Measurements from ENCODE around the gene LAMA2. TPM values are rescaled to one million over a fixed set of nuclear protein-coding genes. Genes with fewer than 3 reads are reported as not detected.

The LAMA2 gene
- total RNA-seq, 4 donors from 2014 or later = 61.5 to 154 (median 103) TPM

DNA sequence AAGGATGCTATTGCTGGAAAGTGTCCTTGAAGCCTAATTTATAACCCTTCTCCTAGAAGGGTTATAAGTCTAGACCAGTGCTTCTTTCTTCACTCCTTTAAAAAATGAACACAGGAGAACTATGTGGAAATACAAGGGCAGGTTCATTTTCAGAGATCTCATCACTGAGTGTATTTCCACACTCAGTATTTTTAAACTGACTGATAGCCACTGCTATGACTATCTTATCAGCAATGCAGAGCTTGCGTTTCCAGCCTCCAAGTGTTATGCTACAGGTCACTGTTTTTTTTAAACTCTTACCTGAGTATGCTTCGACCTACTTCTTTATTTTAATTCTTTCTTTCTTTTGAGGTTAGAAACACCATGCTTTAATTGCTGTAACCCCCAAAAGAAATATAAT lies 508.0 kb downstream of the LAMA2 start:
- DNase-seq = no peak
- Histone ChIP-seq H3K9me3 (no peaks in the 10 kb centered on the region), H3K4me1 (no peaks in the 10 kb centered on the region), H3K36me3 (no peaks in the 10 kb centered on the region), H3K27me3 (no peaks in the 10 kb centered on the region), H3K27ac (no peak overlapping the region), H3K4me3 (no peak overlapping the region)
- intact Hi-C loops (cut with DNase I; ENCODE audit: low total_unique reads) = no loop called here
- TF ChIP-seq POLR2A (IDR thresholded peaks at IDR 0.05) = no peak
- TF ChIP-seq CTCF (IDR thresholded peaks at IDR 0.05) = no peak

DNA sequence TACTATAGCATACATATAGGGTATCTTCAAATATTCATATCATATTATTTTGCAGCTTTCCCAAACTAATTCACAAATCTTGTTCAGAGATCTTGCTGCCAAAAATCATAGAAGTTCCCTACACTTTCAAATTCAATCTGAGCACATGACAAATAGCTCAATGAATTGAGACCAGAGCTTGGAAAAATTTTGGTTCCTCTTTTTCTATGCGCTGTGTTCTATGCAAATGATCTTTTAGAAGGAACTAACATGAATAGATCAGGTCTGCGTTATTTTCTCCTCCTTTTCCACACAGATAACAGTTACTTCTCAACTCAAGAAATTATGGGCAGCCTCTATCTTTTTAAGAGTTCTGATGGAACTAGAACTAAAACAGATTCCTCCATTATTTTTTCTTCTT lies 510.7 kb downstream of the LAMA2 start:
- no peak for DNase-seq
- TF ChIP-seq CTCF (IDR thresholded peaks at IDR 0.05) (no peak), POLR2A (IDR thresholded peaks at IDR 0.05) (no peak)
- Histone ChIP-seq H3K36me3 (no peaks in the 10 kb centered on the region), H3K9me3 (no peaks in the 10 kb centered on the region), H3K4me3 (no peak overlapping the region), H3K4me1 (no peaks in the 10 kb centered on the region), H3K27me3 (no peaks in the 10 kb centered on the region), H3K27ac (no peak overlapping the region)
- intact Hi-C loops (cut with DNase I; ENCODE audit: low total_unique reads) = no loop called here

DNA sequence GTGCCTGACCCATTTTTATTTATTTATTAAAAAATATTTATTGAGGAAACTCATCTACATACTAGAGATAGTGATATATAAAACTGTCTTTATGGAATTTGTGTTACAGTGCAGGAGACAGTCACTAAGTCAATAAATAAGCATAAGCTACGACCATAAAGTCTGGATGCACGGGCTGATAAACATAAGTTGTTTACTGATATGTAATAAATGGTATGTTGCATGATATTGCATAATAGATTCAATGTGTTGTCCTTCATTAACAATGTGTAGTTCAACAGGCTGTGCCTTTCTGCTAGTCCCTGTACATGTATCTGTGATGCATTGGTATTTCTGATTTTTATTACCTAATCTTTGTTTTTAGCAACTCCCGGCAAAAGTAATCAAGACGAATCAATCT lies 515.8 kb downstream of the LAMA2 start:
- Histone ChIP-seq H3K27ac (no peak overlapping the region), H3K27me3 (no peaks in the 10 kb centered on the region)
- TF ChIP-seq POLR2A (IDR thresholded peaks at IDR 0.05) (no peak), CTCF (IDR thresholded peaks at IDR 0.05) (no peak)

GRCh38 chr6:129402244-129402643 lies 519.3 kb downstream of the LAMA2 start:
- TF ChIP-seq CTCF (IDR thresholded peaks at IDR 0.05) = no peak
- TF ChIP-seq POLR2A (IDR thresholded peaks at IDR 0.05) = no peak
- intact Hi-C loops (cut with DNase I; ENCODE audit: low total_unique reads) = no loop called here
- Histone ChIP-seq H3K27me3 (no peaks in the 10 kb centered on the region), H3K4me3 (no peak overlapping the region), H3K9me3 (no peaks in the 10 kb centered on the region), H3K4me1 (no peaks in the 10 kb centered on the region), H3K36me3 (no peaks in the 10 kb centered on the region), H3K27ac (no peak overlapping the region)
- no peak for DNase-seq

More for the DNA sequence above, 515.8 kb downstream of the LAMA2 start:
- H3K4me3 ChIP-seq = no peak overlapping the region
- H3K36me3 ChIP-seq = no peaks in the 10 kb centered on the region
- intact Hi-C loops (cut with DNase I; ENCODE audit: low total_unique reads) = no loop called here
- DNase-seq = no peak
- H3K4me1 ChIP-seq = no peaks in the 10 kb centered on the region
- no peaks in the 10 kb centered on the region for H3K9me3 ChIP-seq

DNA sequence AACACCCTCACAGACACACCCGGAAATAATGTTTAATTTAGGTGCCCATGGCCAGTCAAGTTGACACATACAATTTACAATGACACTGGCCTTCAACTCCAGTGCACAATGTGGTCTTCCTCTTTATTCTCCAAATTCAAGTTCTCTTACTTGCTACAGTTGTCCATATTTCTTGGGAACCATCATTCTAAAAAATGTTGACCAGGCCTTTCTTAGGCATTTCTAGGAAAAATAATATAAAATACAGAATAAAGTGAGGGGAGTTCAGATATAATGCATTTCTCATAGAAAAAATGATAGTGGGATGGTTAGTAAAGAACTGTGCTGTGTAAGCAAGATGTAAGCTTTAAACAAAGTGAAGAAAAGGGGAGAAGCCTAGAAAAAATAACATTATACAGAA lies 528.2 kb downstream of the LAMA2 start:
- H3K27ac ChIP-seq = no peak overlapping the region
- no peak overlapping the region for H3K4me3 ChIP-seq
- no peaks in the 10 kb centered on the region for H3K36me3 ChIP-seq
- no peak for DNase-seq
- H3K9me3 ChIP-seq = no peaks in the 10 kb centered on the region
- H3K4me1 ChIP-seq = no peaks in the 10 kb centered on the region
- no peaks in the 10 kb centered on the region for H3K27me3 ChIP-seq
- TF ChIP-seq POLR2A (IDR thresholded peaks at IDR 0.05) = no peak
- TF ChIP-seq CTCF (IDR thresholded peaks at IDR 0.05) = no peak
- intact Hi-C loops (cut with DNase I; ENCODE audit: low total_unique reads) = no loop called here

Measured in uterus (tissue), 4 donors.